Measurements from ENCODE around the gene CPLX1.
"Not testable (repeated sequence)": the region's sequence is repeated elsewhere in the genome, so short reads cannot be mapped to it uniquely, and the experiment has no call there.

The CPLX1 gene

GRCh38 chr4:763191-763810 lies 62.6 kb downstream of the CPLX1 start:
- DNase-seq (ENCODE audit: low spot score): no peak
- in situ Hi-C loops (cut with MboI; ENCODE audit: low pct_unique_long_range_greater_than_20kb, low sequenced_read_pairs, unreplicated experiment): no loop called here
- TF ChIP-seq, protein P1, sequence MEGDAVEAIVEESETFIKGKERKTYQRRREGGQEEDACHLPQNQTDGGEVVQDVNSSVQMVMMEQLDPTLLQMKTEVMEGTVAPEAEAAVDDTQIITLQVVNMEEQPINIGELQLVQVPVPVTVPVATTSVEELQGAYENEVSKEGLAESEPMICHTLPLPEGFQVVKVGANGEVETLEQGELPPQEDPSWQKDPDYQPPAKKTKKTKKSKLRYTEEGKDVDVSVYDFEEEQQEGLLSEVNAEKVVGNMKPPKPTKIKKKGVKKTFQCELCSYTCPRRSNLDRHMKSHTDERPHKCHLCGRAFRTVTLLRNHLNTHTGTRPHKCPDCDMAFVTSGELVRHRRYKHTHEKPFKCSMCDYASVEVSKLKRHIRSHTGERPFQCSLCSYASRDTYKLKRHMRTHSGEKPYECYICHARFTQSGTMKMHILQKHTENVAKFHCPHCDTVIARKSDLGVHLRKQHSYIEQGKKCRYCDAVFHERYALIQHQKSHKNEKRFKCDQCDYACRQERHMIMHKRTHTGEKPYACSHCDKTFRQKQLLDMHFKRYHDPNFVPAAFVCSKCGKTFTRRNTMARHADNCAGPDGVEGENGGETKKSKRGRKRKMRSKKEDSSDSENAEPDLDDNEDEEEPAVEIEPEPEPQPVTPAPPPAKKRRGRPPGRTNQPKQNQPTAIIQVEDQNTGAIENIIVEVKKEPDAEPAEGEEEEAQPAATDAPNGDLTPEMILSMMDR (IDR thresholded peaks at IDR 0.05; ENCODE audit: extremely low read depth, insufficient read depth, missing control alignments): no peak

DNA sequence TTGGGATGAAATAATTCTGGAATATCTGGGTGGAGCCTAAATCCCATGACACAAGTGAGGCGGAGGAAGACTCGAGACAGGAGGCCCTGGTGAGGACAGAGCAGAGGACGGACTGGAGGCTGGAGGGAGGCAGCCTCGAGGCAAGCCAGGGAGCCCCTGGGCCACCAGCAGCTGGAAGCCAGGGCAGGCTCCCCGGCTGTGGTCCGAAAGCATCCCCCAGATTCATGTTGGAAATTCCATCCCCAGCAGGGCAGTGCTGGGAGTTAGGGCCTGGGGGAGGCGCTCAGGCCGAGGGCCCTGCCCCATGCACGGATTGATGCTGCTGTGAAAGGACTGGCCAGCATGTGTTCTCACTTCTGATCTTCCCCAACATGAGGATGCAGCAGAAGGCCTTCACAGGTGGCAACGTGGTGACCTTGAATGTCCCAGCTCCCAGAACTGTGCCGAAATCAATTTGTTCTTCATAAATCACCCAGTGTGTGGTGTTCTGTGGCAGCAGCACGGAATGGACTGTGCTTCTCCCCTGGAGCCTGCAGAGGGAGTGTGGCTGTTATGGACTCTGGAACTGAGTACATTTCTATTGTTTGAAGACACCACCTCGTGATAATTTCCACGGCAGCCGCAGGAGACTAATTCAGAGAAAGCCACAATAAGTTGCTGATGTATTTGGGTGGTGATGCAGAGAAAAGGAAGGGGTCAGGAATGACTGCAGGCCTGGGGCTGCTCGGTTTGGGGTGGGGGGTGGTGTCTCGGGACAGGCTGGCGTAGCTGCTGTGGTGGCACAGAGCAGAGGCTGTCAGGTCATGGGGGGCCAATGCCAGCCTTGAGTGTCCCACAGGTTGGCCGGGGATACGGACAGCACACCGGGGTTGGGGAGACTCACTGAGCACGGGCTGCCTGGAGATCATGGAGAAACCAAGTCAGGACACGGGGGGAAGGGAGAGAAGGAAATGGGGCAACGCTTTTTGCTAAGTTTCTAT lies 63.4 kb downstream of the CPLX1 start:
- no peak for DNase-seq (ENCODE audit: low spot score)
- TF ChIP-seq, protein P1 (IDR thresholded peaks at IDR 0.05; ENCODE audit: extremely low read depth, insufficient read depth, missing control alignments): peak; percentile 5
- in situ Hi-C loops (cut with MboI; ENCODE audit: low pct_unique_long_range_greater_than_20kb, low sequenced_read_pairs, unreplicated experiment): no loop called here

DNA sequence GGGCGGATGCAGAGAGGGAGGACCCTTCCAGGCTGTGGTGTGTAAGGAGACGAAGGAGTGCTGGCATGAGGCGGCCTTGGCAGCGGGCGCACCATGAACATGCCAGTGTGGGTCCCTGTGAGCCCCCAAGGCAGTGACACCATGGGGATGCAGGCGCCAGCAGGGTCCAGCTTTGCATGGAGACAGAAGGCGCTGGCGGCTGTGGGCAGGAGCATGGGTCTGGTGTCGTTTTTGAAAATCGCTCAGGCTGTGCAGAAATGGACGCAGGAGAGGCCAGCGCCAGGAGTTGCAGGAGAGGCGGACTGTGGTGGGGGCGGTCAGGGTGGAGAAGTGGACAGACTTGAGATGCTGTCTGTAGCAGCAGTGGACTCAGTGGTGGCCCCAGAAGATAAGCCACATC lies 64.2 kb downstream of the CPLX1 start:
- DNase-seq (ENCODE audit: low spot score): no peak
- TF ChIP-seq, protein P1 (IDR thresholded peaks at IDR 0.05; ENCODE audit: extremely low read depth, insufficient read depth, missing control alignments): no peak
- in situ Hi-C loops (cut with MboI; ENCODE audit: low pct_unique_long_range_greater_than_20kb, low sequenced_read_pairs, unreplicated experiment): no loop called here

DNA sequence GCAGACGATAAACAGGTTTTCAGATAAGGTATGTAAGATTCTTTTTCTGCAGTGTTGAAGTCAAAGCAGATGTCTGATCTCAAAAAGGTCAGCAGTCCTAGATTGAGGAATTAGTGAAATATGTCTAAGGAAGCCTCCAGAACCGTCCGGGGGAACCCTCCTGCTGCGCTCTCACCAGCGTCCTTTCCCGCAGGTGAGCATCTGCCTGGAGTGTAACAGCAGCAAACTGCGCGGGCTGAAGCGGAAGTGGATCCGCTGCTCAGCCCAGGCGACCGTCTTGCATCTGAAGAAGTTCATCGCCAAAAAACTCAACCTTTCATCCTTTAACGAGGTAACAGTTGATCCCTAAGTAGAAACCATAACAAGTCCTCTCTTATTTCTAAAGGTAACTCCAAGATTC lies 64.8 kb downstream of the CPLX1 start:
- DNase-seq (ENCODE audit: low spot score): no peak
- TF ChIP-seq, protein P1 (IDR thresholded peaks at IDR 0.05; ENCODE audit: extremely low read depth, insufficient read depth, missing control alignments): no peak
- in situ Hi-C loops (cut with MboI; ENCODE audit: low pct_unique_long_range_greater_than_20kb, low sequenced_read_pairs, unreplicated experiment): no loop called here

GRCh38 chr4:760616-761015 lies 65.3 kb downstream of the CPLX1 start:
- DNase-seq (ENCODE audit: low spot score): no peak
- in situ Hi-C loops (cut with MboI; ENCODE audit: low pct_unique_long_range_greater_than_20kb, low sequenced_read_pairs, unreplicated experiment): no loop called here
- TF ChIP-seq, protein P1 (IDR thresholded peaks at IDR 0.05; ENCODE audit: extremely low read depth, insufficient read depth, missing control alignments): no peak

DNA sequence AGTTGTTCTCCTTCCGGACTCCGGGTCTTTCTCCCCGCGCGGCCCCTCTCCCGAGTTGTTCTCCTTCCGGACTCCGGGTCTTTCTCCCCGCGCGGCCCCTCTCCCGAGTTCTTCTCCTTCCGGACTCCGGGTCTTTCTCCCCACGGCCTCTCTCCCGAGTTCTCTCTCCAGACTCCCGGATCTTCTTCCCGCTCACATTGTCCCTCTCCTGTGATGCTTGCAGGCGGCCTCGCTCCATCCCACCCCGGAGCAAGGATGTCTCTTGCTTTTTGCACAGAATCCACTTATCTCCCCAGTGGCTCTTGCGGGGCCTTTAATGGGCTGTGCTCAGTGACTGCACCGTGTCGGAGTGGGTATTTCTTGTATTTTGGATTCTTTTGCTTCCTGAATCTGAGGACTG lies 66.1 kb downstream of the CPLX1 start:
- in situ Hi-C loops (cut with MboI; ENCODE audit: low pct_unique_long_range_greater_than_20kb, low sequenced_read_pairs, unreplicated experiment); DNase-seq (ENCODE audit: low spot score): not testable (repeated sequence)

- in situ Hi-C loops (cut with MboI; ENCODE audit: low pct_unique_long_range_greater_than_20kb, low sequenced_read_pairs, unreplicated experiment): no loop called here
- TF ChIP-seq, protein P1 (IDR thresholded peaks at IDR 0.05; ENCODE audit: extremely low read depth, insufficient read depth, missing control alignments): no peak
Observed at GRCh38 chr4:757111-757510, 68.8 kb downstream of the CPLX1 start.

More at GRCh38 chr4:757111-757510, 68.8 kb downstream of the CPLX1 start:
- DNase-seq (ENCODE audit: low spot score): no peak
